ENCODE measurements around the gene ACTR8.

DNA sequence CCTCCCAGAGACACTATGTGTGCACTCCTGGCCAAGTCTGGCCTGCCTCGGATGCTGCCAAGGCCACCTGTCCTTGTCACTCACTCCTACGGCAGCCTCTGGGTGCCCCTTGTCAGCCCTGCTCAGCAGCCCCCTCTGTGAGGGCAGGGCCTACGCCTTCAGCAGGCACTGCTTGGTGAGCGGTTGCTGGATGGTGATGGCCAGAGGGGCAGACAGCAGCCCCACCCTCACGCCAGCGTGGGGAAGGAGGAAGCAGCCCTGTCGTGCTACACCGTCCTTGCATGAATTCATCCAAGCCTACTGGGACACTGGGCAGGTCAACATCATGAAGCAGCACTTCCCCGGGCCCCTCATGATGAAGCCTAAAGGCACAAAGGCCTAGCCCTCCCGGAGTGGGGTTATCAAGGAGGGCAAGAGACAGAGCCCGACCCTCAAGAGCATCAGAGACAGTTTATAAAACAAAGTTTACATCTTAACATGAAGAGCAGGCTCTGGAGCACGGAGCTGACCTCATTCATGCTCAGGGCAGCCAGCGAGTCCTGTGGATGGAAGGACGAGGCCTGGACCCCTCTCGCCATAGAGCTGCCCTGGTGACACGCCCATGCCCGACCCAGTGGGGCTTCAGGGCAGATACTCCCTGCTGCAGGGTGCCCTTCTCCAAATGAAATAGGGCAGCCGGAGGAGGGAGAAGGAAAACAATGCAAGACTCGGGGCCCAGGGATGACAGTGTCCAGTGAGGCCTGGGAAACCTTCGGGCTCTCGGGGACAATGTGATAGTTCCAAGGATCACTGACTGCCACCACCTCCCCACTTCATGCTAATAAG lies 61.0 kb downstream of the ACTR8 start:
- TF ChIP-seq POLR2A (IDR thresholded peaks at IDR 0.05) = no peak
- TF ChIP-seq, protein P1, sequence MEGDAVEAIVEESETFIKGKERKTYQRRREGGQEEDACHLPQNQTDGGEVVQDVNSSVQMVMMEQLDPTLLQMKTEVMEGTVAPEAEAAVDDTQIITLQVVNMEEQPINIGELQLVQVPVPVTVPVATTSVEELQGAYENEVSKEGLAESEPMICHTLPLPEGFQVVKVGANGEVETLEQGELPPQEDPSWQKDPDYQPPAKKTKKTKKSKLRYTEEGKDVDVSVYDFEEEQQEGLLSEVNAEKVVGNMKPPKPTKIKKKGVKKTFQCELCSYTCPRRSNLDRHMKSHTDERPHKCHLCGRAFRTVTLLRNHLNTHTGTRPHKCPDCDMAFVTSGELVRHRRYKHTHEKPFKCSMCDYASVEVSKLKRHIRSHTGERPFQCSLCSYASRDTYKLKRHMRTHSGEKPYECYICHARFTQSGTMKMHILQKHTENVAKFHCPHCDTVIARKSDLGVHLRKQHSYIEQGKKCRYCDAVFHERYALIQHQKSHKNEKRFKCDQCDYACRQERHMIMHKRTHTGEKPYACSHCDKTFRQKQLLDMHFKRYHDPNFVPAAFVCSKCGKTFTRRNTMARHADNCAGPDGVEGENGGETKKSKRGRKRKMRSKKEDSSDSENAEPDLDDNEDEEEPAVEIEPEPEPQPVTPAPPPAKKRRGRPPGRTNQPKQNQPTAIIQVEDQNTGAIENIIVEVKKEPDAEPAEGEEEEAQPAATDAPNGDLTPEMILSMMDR (IDR thresholded peaks at IDR 0.05) = no peak
